Omental fat pad (tissue), 4 donors: ENCODE results near the gene ANXA5. TPM values are rescaled to one million over a fixed set of nuclear protein-coding genes. Genes with fewer than 3 reads are reported as not detected.

ENCODE experiments used
- ATAC-seq: fragments of 150-250 bp; one replicate; pipeline ENCODE4 v1.9.1; 2016; ENCODE audit warnings: mild to moderate bottlenecking, moderate library complexity; ENCODE audit not compliant: low FRiP score
- DNase-seq: peaks from one replicate; pipeline ENCODE4 v3.0.0-alpha.2; 2019; ENCODE audit warnings: low spot score
- CTCF ChIP-seq, 3 donors: fragments of 450-650 bp; IDR thresholded peaks; one replicate each; pipeline ENCODE4 v1.5.1; 2016 to 2017; ENCODE audit warnings: antibody characterized with exemption in 3 of 3, mild to moderate bottlenecking in 3 of 3, moderate library complexity in 2 of 3
- total RNA-seq, 4 donors: library from RNA; depleted of rRNA; stranded (reverse); fragments of >200 nt; gene quantifications; one replicate each; pipeline ENCODE4 v1.1.0, GENCODE V29; 2016

The ANXA5 gene
- total RNA-seq, 4 donors from 2014 or later, result 319 to 810 (median 629) TPM

GRCh38 chr4:121684016-121684415, 12.8 kb downstream of the ANXA5 start:
- no peak for TF ChIP-seq CTCF (IDR thresholded peaks at IDR 0.05)
- DNase-seq (no peak), ATAC-seq (no peak)

- no peak for DNase-seq
- TF ChIP-seq CTCF (IDR thresholded peaks at IDR 0.05), result no peak
- ATAC-seq, result no peak
Measured at GRCh38 chr4:121680571-121680970, 16.2 kb downstream of the ANXA5 start.

GRCh38 chr4:121679951-121680350, 16.8 kb downstream of the ANXA5 start:
- DNase-seq, result no peak
- no peak for TF ChIP-seq CTCF (IDR thresholded peaks at IDR 0.05)
- ATAC-seq, result no peak

GRCh38 chr4:121679267-121679666, 17.5 kb downstream of the ANXA5 start:
- ATAC-seq, result no peak
- TF ChIP-seq CTCF (IDR thresholded peaks at IDR 0.05), result no peak
- no peak for DNase-seq

- DNase-seq (no peak), ATAC-seq (no peak)
- no peak for TF ChIP-seq CTCF (IDR thresholded peaks at IDR 0.05)
Measured at GRCh38 chr4:121677524-121677923, 19.3 kb downstream of the ANXA5 start.

GRCh38 chr4:121676345-121677075, 20.3 kb downstream of the ANXA5 start:
- ATAC-seq (no peak), DNase-seq (no peak)
- no peak for TF ChIP-seq CTCF (IDR thresholded peaks at IDR 0.05)

GRCh38 chr4:121675715-121676114, 21.1 kb downstream of the ANXA5 start:
- DNase-seq, result no peak
- ATAC-seq, result peak; percentile 55
- no peak for TF ChIP-seq CTCF (IDR thresholded peaks at IDR 0.05)
